GM18511 (cell line): Measurements from ENCODE around the gene RARB.
A peak's percentile ranks its signal among the peaks of the same experiment; 100 is the strongest.

Experiments
- ATAC-seq: cut with Tn5 transposase; IDR thresholded peaks from one replicate; pipeline ENCODE4 v1.9.1; 2021; ENCODE audit warnings: mild to moderate bottlenecking, moderate library complexity; ENCODE audit not compliant: unreplicated experiment

Gene RARB

GRCh38 chr3:25445731-25446130 lies 17.7 kb downstream of the RARB start:
- ATAC-seq = no peak

GRCh38 chr3:25447285-25447684 lies 19.2 kb downstream of the RARB start:
- no peak for ATAC-seq

GRCh38 chr3:25447925-25448324 lies 19.9 kb downstream of the RARB start:
- no peak for ATAC-seq

GRCh38 chr3:25448750-25449692 lies 21.0 kb downstream of the RARB start:
- no peak for ATAC-seq

- no peak for ATAC-seq
Observed at GRCh38 chr3:25449857-25450256, 21.8 kb downstream of the RARB start.

GRCh38 chr3:25452192-25452591 lies 24.1 kb downstream of the RARB start:
- ATAC-seq = no peak

- no peak for ATAC-seq
Observed at GRCh38 chr3:25452740-25453139, 24.7 kb downstream of the RARB start.

GRCh38 chr3:25453619-25454004 lies 25.5 kb downstream of the RARB start:
- ATAC-seq = no peak

GRCh38 chr3:25454005-25454927 lies 26.2 kb downstream of the RARB start:
- no peak for ATAC-seq

GRCh38 chr3:25455441-25456132 lies 27.5 kb downstream of the RARB start:
- no peak for ATAC-seq

GRCh38 chr3:25456723-25457670 lies 28.9 kb downstream of the RARB start:
- ATAC-seq = no peak

- ATAC-seq = no peak
Observed at GRCh38 chr3:25457671-25458419, 29.8 kb downstream of the RARB start.

GRCh38 chr3:25458420-25458814 lies 30.4 kb downstream of the RARB start:
- ATAC-seq = no peak

- peak; percentile 99 for ATAC-seq
Observed at GRCh38 chr3:25460751-25461150, 32.7 kb downstream of the RARB start.

GRCh38 chr3:25461946-25462345 lies 33.9 kb downstream of the RARB start:
- no peak for ATAC-seq

GRCh38 chr3:25462495-25462894 lies 34.4 kb downstream of the RARB start:
- ATAC-seq = no peak

GRCh38 chr3:25463836-25464418 lies 35.9 kb downstream of the RARB start:
- ATAC-seq = no peak

GRCh38 chr3:25465266-25465860 lies 37.3 kb downstream of the RARB start:
- ATAC-seq = no peak
